ENCODE data around the gene OSBPL9.

The OSBPL9 gene

GRCh38 chr1:51749151-51749550 is 132.3 kb downstream of the OSBPL9 start:
- H3K36me3 ChIP-seq (ENCODE audit: insufficient read depth, low read length): no peaks in the 10 kb centered on the region; the same call in 1 of the 2 replicates
- H3K9me3 ChIP-seq (ENCODE audit: control insufficient read depth, insufficient read depth, low read length): no peaks in the 10 kb centered on the region
- no peak overlapping the region for H3K9ac ChIP-seq (ENCODE audit: low read depth, low read length)
- H3K4me1 ChIP-seq (ENCODE audit: insufficient read depth, low read length): peaks cover 11% of the 10 kb centered on the region

- no peaks in the 10 kb centered on the region for H3K9me3 ChIP-seq (ENCODE audit: control insufficient read depth, insufficient read depth, low read length)
- no peaks in the 10 kb centered on the region; the same call in 1 of the 2 replicates for H3K36me3 ChIP-seq (ENCODE audit: insufficient read depth, low read length)
- peaks cover 4% of the 10 kb centered on the region for H3K4me1 ChIP-seq (ENCODE audit: insufficient read depth, low read length)
- H3K9ac ChIP-seq (ENCODE audit: low read depth, low read length): no peak overlapping the region
Measured at GRCh38 chr1:51750218-51750617, 133.3 kb downstream of the OSBPL9 start.

GRCh38 chr1:51750729-51751128 is 133.8 kb downstream of the OSBPL9 start:
- H3K9ac ChIP-seq (ENCODE audit: low read depth, low read length): no peak overlapping the region
- peaks cover 4% of the 10 kb centered on the region for H3K4me1 ChIP-seq (ENCODE audit: insufficient read depth, low read length)
- no peaks in the 10 kb centered on the region; the same call in 1 of the 2 replicates for H3K36me3 ChIP-seq (ENCODE audit: insufficient read depth, low read length)
- no peaks in the 10 kb centered on the region for H3K9me3 ChIP-seq (ENCODE audit: control insufficient read depth, insufficient read depth, low read length)

- Histone ChIP-seq H3K9ac (ENCODE audit: low read depth, low read length) (no peak overlapping the region), H3K9me3 (ENCODE audit: control insufficient read depth, insufficient read depth, low read length) (no peaks in the 10 kb centered on the region), H3K4me1 (ENCODE audit: insufficient read depth, low read length) (peaks cover 4% of the 10 kb centered on the region), H3K36me3 (ENCODE audit: insufficient read depth, low read length) (no peaks in the 10 kb centered on the region; the same call in 1 of the 2 replicates)
Measured at GRCh38 chr1:51752073-51752948, 135.4 kb downstream of the OSBPL9 start.

- H3K9me3 ChIP-seq (ENCODE audit: control insufficient read depth, insufficient read depth, low read length): no peaks in the 10 kb centered on the region
- no peak overlapping the region for H3K9ac ChIP-seq (ENCODE audit: low read depth, low read length)
- H3K4me1 ChIP-seq (ENCODE audit: insufficient read depth, low read length): peaks cover 4% of the 10 kb centered on the region
- H3K36me3 ChIP-seq (ENCODE audit: insufficient read depth, low read length): no peaks in the 10 kb centered on the region; the same call in 1 of the 2 replicates
Measured at GRCh38 chr1:51753969-51754368, 137.1 kb downstream of the OSBPL9 start.

GRCh38 chr1:51754666-51755065 is 137.8 kb downstream of the OSBPL9 start:
- H3K36me3 ChIP-seq (ENCODE audit: insufficient read depth, low read length): no peaks in the 10 kb centered on the region; the same call in 1 of the 2 replicates
- no peaks in the 10 kb centered on the region for H3K9me3 ChIP-seq (ENCODE audit: control insufficient read depth, insufficient read depth, low read length)
- H3K4me1 ChIP-seq (ENCODE audit: insufficient read depth, low read length): peaks cover 4% of the 10 kb centered on the region
- H3K9ac ChIP-seq (ENCODE audit: low read depth, low read length): no peak overlapping the region

- no peaks in the 10 kb centered on the region for H3K9me3 ChIP-seq (ENCODE audit: control insufficient read depth, insufficient read depth, low read length)
- no peaks in the 10 kb centered on the region for H3K4me1 ChIP-seq (ENCODE audit: insufficient read depth, low read length)
- H3K9ac ChIP-seq (ENCODE audit: low read depth, low read length): no peak overlapping the region
- H3K36me3 ChIP-seq (ENCODE audit: insufficient read depth, low read length): no peaks in the 10 kb centered on the region; the same call in 1 of the 2 replicates
Measured at GRCh38 chr1:51755437-51755836, 138.5 kb downstream of the OSBPL9 start.

GRCh38 chr1:51756290-51756689 is 139.4 kb downstream of the OSBPL9 start:
- H3K9ac ChIP-seq (ENCODE audit: low read depth, low read length): no peak overlapping the region
- no peaks in the 10 kb centered on the region; the same call in 1 of the 2 replicates for H3K36me3 ChIP-seq (ENCODE audit: insufficient read depth, low read length)
- H3K4me1 ChIP-seq (ENCODE audit: insufficient read depth, low read length): no peaks in the 10 kb centered on the region
- no peaks in the 10 kb centered on the region for H3K9me3 ChIP-seq (ENCODE audit: control insufficient read depth, insufficient read depth, low read length)

GRCh38 chr1:51758310-51758709 is 141.4 kb downstream of the OSBPL9 start:
- no peaks in the 10 kb centered on the region; the same call in 1 of the 2 replicates for H3K36me3 ChIP-seq (ENCODE audit: insufficient read depth, low read length)
- H3K4me1 ChIP-seq (ENCODE audit: insufficient read depth, low read length): no peaks in the 10 kb centered on the region
- no peaks in the 10 kb centered on the region for H3K9me3 ChIP-seq (ENCODE audit: control insufficient read depth, insufficient read depth, low read length)
- H3K9ac ChIP-seq (ENCODE audit: low read depth, low read length): no peak overlapping the region

GRCh38 chr1:51760872-51761271 is 144.0 kb downstream of the OSBPL9 start:
- no peaks in the 10 kb centered on the region for H3K4me1 ChIP-seq (ENCODE audit: insufficient read depth, low read length)
- no peak overlapping the region for H3K9ac ChIP-seq (ENCODE audit: low read depth, low read length)
- H3K36me3 ChIP-seq (ENCODE audit: insufficient read depth, low read length): peaks cover under 1% of the 10 kb centered on the region; the same call in 1 of the 2 replicates
- H3K9me3 ChIP-seq (ENCODE audit: control insufficient read depth, insufficient read depth, low read length): no peaks in the 10 kb centered on the region

GRCh38 chr1:51761351-51761750 is 144.5 kb downstream of the OSBPL9 start:
- Histone ChIP-seq H3K9ac (ENCODE audit: low read depth, low read length) (no peak overlapping the region), H3K36me3 (ENCODE audit: insufficient read depth, low read length) (peaks cover 5% of the 10 kb centered on the region; the same call in 1 of the 2 replicates), H3K4me1 (ENCODE audit: insufficient read depth, low read length) (no peaks in the 10 kb centered on the region), H3K9me3 (ENCODE audit: control insufficient read depth, insufficient read depth, low read length) (no peaks in the 10 kb centered on the region)

GRCh38 chr1:51768971-51769588 is 152.2 kb downstream of the OSBPL9 start:
- Histone ChIP-seq H3K4me1 (ENCODE audit: insufficient read depth, low read length) (no peaks in the 10 kb centered on the region), H3K36me3 (ENCODE audit: insufficient read depth, low read length) (peaks cover 18% of the 10 kb centered on the region)

GRCh38 chr1:51776408-51776807 is 159.5 kb downstream of the OSBPL9 start:
- H3K4me1 ChIP-seq (ENCODE audit: insufficient read depth, low read length): no peaks in the 10 kb centered on the region
- no peak overlapping the region for H3K9ac ChIP-seq (ENCODE audit: low read depth, low read length)
- H3K36me3 ChIP-seq (ENCODE audit: insufficient read depth, low read length): peaks cover 22% of the 10 kb centered on the region
- H3K9me3 ChIP-seq (ENCODE audit: control insufficient read depth, insufficient read depth, low read length): no peaks in the 10 kb centered on the region

More at GRCh38 chr1:51768971-51769588, 152.2 kb downstream of the OSBPL9 start:
- Histone ChIP-seq H3K9me3 (ENCODE audit: control insufficient read depth, insufficient read depth, low read length) (no peaks in the 10 kb centered on the region), H3K9ac (ENCODE audit: low read depth, low read length) (no peak overlapping the region)

GRCh38 chr1:51780927-51781326 is 164.0 kb downstream of the OSBPL9 start:
- Histone ChIP-seq H3K36me3 (ENCODE audit: insufficient read depth, low read length) (peaks cover 38% of the 10 kb centered on the region), H3K9me3 (ENCODE audit: control insufficient read depth, insufficient read depth, low read length) (no peaks in the 10 kb centered on the region), H3K9ac (ENCODE audit: low read depth, low read length) (no peak overlapping the region), H3K4me1 (ENCODE audit: insufficient read depth, low read length) (no peaks in the 10 kb centered on the region)

Data from ES-I3 (cell line).